Measurements from ENCODE around the gene LRRTM3.

GRCh38 chr10:67076144-67076543 is 150.3 kb downstream of the LRRTM3 start:
- TF ChIP-seq CTCF (tag by site-specific recombination; IDR thresholded peaks at IDR 0.05) (no peak), PATZ1 (tag by site-specific recombination; IDR thresholded peaks at IDR 0.05) (no peak), KLF7 (tag by site-specific recombination; IDR thresholded peaks at IDR 0.05; ENCODE audit: borderline replicate concordance) (no peak), ZBTB7A (tag by site-specific recombination; IDR thresholded peaks at IDR 0.05; ENCODE audit: low read depth) (no peak), ZNF785 (tag by site-specific recombination; IDR thresholded peaks at IDR 0.05) (no peak), ZNF549 (tag by site-specific recombination; IDR thresholded peaks at IDR 0.05) (no peak), REST (tag by site-specific recombination; IDR thresholded peaks at IDR 0.05) (no peak), ZBTB44 (tag by site-specific recombination; IDR thresholded peaks at IDR 0.05) (no peak), GLIS2 (tag by site-specific recombination; IDR thresholded peaks at IDR 0.05) (no peak)

All from HEK293 (cell line).